ENCODE measurements around the gene SLC2A5.

DNA sequence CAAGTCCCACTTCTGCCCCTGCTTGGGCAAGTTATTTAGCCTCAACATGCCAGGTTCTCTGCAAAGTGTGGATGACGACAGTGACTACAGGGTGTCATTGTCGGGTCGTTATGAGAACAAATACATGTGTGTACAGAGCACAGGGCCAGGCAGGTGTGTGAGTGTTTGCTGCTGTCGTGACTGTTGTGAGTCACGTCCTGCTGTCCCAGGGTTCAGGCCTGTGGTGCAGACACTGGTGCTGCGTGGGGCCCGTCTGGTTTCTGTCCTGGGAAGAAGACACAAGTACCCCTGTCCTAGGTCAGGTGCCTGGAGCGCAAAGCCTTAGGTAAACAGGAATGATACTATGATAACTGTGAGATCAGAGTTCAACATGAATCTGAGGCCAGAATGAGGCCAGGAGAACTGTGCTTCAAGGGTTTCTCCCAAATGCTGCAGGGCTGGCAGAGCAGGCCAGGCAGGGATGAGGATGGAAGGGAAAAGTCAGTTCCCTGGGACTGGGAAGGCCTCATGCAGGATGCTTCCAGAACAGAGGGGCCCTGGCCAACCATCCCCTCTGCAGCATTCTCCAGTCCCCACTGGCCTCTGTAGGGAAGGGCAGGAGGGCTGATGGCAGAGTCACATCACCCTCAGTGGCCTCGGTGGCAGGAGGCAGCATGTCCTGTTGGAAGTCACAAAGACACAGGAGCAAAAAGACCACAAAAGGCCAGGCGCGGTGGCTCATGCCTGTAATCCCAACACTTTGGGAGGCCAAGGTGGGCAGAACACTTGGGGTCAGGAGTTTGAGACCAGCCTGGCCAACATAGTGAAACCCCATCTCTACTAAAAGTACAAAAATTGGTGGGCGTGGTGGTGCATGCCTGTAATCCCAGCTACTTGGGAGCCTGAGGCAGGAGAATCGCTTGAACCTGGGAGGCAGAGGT, 43.8 kb upstream of the SLC2A5 start:
- TF ChIP-seq, protein P1, sequence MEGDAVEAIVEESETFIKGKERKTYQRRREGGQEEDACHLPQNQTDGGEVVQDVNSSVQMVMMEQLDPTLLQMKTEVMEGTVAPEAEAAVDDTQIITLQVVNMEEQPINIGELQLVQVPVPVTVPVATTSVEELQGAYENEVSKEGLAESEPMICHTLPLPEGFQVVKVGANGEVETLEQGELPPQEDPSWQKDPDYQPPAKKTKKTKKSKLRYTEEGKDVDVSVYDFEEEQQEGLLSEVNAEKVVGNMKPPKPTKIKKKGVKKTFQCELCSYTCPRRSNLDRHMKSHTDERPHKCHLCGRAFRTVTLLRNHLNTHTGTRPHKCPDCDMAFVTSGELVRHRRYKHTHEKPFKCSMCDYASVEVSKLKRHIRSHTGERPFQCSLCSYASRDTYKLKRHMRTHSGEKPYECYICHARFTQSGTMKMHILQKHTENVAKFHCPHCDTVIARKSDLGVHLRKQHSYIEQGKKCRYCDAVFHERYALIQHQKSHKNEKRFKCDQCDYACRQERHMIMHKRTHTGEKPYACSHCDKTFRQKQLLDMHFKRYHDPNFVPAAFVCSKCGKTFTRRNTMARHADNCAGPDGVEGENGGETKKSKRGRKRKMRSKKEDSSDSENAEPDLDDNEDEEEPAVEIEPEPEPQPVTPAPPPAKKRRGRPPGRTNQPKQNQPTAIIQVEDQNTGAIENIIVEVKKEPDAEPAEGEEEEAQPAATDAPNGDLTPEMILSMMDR (IDR thresholded peaks at IDR 0.05; ENCODE audit: low read depth, low read length, poor library complexity, severe bottlenecking) = no peak
- TF ChIP-seq EZH2phosphoT487 (IDR thresholded peaks at IDR 0.05; ENCODE audit: borderline replicate concordance, low read length) = no peak

Measured in DOHH2 (cell line).